C4-2B (cell line): Measurements from ENCODE around the gene CELA3B.

ENCODE experiments used
- H3K27ac ChIP-seq: fragments of 450-650 bp; 2 replicates; pipeline ENCODE4 v1.5.1; 2017
- CTCF ChIP-seq: fragments of 450-650 bp; conservative IDR thresholded peaks from 2 replicates; pipeline ENCODE4 v1.5.1; 2017; ENCODE audit warnings: mild to moderate bottlenecking
- ZFX ChIP-seq: fragments of 450-650 bp; IDR thresholded peaks from 2 replicates; pipeline ENCODE4 v1.6.1; 2017

Gene CELA3B

GRCh38 chr1:22038036-22038435 lies 61.2 kb downstream of the CELA3B start:
- no peak overlapping the region for H3K27ac ChIP-seq
- TF ChIP-seq ZFX (no peak), CTCF (no peak)
